ENCODE results near the gene SRC.

DNA sequence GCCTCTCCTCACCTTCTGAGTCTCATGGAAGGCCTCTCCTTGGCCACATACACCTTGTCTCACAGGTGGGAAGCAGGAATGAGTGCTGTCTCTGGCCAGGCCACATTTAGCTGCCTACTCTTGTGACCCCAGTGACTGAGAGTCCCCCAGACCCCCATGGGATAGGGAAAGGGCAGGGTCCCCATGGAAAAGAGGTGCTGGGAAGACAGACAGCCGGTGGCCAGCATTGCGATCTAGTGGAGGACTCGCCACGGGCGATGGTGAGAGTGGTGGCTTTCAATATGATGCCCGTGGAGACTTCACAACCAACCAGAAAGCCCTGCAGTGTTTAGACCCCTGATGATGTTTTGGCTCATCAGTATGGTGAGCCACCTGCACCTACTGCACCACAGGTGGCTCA, 36.6 kb upstream of the SRC start:
- TF ChIP-seq, protein P1, sequence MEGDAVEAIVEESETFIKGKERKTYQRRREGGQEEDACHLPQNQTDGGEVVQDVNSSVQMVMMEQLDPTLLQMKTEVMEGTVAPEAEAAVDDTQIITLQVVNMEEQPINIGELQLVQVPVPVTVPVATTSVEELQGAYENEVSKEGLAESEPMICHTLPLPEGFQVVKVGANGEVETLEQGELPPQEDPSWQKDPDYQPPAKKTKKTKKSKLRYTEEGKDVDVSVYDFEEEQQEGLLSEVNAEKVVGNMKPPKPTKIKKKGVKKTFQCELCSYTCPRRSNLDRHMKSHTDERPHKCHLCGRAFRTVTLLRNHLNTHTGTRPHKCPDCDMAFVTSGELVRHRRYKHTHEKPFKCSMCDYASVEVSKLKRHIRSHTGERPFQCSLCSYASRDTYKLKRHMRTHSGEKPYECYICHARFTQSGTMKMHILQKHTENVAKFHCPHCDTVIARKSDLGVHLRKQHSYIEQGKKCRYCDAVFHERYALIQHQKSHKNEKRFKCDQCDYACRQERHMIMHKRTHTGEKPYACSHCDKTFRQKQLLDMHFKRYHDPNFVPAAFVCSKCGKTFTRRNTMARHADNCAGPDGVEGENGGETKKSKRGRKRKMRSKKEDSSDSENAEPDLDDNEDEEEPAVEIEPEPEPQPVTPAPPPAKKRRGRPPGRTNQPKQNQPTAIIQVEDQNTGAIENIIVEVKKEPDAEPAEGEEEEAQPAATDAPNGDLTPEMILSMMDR (IDR thresholded peaks at IDR 0.05) = no peak
- no peak for TF ChIP-seq EP300 (IDR thresholded peaks at IDR 0.05)

All from esophagus muscularis mucosa (tissue), 3 donors.